HG03565 (cell line): ENCODE results near the gene TIMP3.

Experiments
- ATAC-seq: cut with Tn5 transposase; IDR thresholded peaks from one replicate; pipeline ENCODE4 v1.9.1; 2021; ENCODE audit warnings: mild to moderate bottlenecking, moderate library complexity; ENCODE audit not compliant: unreplicated experiment

TIMP3 gene

DNA sequence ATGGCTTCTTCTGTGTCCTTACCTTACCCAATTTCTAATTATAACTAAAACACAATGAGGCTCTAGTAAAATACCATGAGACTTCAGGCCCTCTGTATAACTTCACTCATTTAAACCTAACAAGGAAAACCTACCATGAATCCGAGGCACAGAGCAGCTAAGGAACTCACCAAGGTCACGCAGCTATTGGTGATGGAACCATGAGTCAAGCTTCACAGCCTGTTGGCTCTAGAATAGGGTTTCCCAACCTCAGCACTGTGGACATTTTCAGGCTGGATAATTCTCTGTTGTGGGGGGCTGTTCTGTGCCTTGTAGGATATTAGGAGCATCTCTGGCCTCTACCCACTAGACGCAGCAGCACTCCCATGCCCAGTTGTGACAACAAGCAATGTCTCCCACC is 75.7 kb downstream of the TIMP3 start:
- ATAC-seq: no peak

GRCh38 chr22:32879550-32879949 is 78.0 kb downstream of the TIMP3 start:
- no peak for ATAC-seq

GRCh38 chr22:32880061-32880460 is 78.6 kb downstream of the TIMP3 start:
- no peak for ATAC-seq

DNA sequence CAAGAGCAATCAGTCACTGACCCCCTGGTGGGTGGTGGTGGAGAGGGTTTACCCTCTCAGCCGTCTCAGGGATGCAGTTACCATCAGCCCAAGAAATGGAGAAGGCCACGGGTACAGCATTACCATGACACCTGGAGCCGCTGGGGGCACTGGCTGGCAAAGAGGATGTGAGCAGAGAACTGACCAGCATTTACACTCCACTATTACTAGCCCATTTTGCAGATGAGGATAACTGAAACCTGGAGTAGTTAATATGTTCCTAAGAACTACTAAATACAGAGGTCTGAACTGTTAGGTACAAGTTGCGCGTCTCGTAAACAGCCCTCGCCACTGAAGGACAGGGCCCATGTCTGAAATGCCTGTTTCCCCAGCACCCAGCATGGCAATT is 79.0 kb downstream of the TIMP3 start:
- ATAC-seq: no peak

GRCh38 chr22:32880893-32881596 is 79.5 kb downstream of the TIMP3 start:
- ATAC-seq: no peak

DNA sequence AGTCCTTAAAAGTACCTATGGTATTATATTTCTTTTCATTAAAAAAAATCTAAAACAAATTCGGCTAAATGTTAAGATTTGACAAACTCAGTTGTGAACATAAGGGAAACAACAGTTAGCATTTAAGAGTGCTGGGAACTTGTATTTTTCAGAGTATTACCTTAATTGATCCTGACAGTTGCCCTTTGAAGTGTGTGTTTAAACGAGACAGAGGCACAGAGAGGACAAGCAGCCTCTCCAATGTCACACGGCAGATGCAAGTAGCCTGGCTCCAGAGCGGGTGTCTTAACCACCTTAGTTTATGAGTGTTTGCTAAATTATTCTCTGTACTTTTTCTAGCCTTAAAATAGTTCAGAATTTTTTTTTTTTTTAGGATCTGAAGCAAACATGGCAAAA is 80.9 kb downstream of the TIMP3 start:
- ATAC-seq: no peak

DNA sequence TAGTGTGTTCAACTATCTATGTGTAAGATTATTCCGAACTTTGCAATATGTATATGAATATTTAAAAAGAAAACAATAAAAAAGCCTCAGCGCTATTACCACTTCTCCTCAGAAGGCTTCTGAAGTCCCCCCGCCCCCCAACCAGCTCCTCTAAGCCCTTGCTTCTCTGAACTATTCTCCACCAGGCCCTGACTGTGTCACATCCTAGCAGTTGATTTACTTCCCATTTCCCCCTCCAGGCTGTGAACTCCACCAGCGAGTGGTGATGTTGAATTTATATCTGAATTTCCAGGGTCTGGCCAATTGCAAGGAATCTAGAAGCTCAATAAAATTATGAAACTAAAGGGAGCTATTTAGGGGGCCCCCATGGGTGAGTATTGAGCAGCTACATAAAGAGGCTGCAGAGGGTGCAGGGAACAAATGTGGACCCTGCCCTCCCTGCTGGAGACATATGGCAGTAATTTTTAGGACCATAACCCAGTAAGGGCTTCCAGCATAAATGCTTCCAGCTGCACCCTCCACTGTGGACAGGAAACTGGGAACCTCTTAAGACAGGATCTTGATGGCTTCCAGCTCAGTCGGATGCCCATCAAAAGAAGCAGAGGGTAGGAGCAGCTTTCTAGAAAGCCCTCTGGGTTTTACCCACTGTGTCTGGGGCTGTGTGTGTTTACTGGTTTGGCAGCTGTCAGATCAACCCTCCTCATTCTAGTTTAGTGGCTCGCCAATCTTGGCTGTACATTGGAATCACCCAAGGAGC is 81.4 kb downstream of the TIMP3 start:
- ATAC-seq: no peak

- ATAC-seq: no peak
Measured at GRCh38 chr22:32887324-32887980, 85.9 kb downstream of the TIMP3 start.

DNA sequence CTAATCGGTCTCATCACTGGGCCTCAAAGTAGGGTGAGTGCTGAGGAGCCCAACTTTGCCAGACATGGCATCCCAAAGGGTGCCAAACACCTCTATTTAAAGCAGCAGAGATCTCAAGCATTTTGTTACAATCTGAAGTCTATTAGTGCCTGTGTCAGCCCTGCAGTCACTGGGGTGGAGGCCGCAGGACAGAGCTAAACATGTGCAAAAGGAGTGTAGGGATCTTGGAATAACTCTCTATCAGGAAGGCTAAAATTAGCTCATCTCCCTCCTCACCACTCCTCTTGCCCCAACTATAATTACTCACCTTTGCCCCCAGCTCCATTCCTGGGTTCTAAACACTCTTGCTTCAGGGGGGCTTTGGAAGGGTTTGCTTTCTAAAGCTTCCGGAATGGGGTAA is 87.5 kb downstream of the TIMP3 start:
- no peak for ATAC-seq

GRCh38 chr22:32896891-32897290 is 95.4 kb downstream of the TIMP3 start:
- ATAC-seq: no peak

DNA sequence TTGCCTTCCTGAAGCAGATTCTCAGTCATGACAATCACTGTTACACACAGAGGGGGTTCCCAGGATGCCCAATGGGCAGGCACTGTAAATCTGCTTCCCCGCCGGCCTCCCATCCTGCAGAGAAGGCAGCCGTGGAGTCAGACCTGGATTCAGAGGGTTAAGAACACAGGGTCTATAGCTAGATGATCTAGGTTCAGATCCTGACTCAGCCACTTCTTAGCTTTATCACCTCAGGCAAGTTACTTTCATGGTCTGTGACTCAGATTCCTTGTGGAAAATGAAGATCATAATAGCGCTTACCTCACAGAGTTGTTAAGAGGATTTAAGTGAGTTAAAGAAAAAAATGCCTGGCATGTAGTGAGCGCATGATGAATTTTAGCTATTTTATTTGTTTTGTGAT is 95.9 kb downstream of the TIMP3 start:
- ATAC-seq: no peak

GRCh38 chr22:32900886-32901635 is 99.6 kb downstream of the TIMP3 start:
- no peak for ATAC-seq

GRCh38 chr22:32901925-32902324 is 100.4 kb downstream of the TIMP3 start:
- no peak for ATAC-seq

- no peak for ATAC-seq
Measured at GRCh38 chr22:32903507-32903906, 102.0 kb downstream of the TIMP3 start.

DNA sequence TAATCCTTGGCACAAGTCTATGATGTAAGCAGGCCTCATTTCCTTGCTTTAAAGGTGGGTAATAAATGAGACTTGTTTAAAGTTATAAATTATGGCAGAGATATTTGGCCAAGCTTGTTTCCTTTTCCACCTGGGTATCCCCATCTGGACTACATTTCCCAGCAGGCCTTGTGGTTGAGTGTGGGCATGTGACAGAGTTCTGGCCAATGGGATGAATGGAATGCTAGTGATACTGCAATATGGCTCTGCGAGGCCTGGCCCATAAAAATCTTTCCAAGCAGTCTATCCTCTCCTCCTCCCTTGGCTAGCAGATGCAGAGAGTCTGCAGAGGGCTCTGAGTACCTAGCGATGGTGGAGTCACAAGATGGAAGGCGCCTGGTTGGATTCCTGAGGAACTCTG is 102.5 kb downstream of the TIMP3 start:
- ATAC-seq: no peak

GRCh38 chr22:32905400-32905799 is 103.9 kb downstream of the TIMP3 start:
- ATAC-seq: no peak

DNA sequence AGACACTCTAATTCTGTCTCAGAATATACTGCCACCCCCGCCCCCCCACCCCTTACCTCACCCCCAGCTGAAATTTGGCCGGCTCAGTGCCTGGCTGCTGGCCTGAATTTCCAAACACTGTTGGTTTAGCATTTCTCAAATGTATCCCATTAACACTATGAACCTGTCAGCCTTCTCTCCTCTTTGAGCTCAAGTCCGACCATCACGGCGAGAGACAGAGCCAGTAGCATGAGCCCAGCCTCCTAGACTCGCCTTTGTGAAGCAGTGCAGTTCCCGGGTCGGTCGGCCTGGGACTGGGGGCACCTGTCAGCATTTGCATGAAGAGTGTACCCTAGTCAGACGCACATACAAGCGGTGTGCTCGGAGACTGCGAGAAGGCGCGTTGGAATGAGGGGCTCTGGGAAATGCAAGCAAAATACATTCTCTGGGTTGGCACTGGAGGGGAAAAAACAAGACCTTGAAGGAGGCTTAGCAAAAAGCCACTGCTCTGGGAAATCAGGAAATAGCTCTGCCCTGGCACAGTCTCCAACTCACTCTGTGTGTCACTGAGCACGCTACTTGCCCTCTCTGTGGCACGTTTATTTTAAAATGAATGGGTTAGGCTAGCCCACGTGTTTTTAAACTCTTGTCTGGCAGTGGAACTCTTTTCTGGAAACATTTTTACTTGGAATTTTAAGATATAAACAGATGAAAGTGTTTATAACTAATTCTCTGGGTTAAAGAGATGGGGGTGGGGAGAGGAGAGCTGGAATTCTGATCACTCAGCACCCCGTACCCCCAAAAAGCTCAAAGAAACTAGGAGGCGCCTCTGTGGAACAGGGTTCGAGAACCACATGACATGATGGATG is 108.3 kb downstream of the TIMP3 start:
- ATAC-seq: no peak

- ATAC-seq: no peak
Measured at GRCh38 chr22:32910429-32910772, 108.9 kb downstream of the TIMP3 start.

GRCh38 chr22:32911503-32911902 is 110.0 kb downstream of the TIMP3 start:
- no peak for ATAC-seq
